Heart left ventricle (tissue), 16 donors: ENCODE measurements around the gene NTHL1. TPM values are rescaled to one million over a fixed set of nuclear protein-coding genes. Genes with fewer than 3 reads are reported as not detected.

Experiments used
- ATAC-seq, 4 donors: fragments of 200-7000 bp; cut with Tn5 transposase; one replicate each; pipeline ENCODE4 v1.9.1; 2020 to 2022; ENCODE audit warnings: moderate library complexity in 4 of 4, mild to moderate bottlenecking in 3 of 4, moderate number of reproducible peaks in 1 of 4
- DNase-seq, 5 donors: peaks; one replicate each; pipeline ENCODE4 v3.0.0-alpha.2; 2020
- H3K27ac ChIP-seq, 12 donors: fragments of 200-600 bp; sonication (generic) in 4 of 12; one replicate each; pipeline versions ENCODE4 v1.5.0 to v1.8.0; 2016 to 2022; ENCODE audit warnings: mild to moderate bottlenecking in 2 of 12
- H3K27me3 ChIP-seq, 9 donors: fragments of 200-600 bp; sonication (generic) in 2 of 9; one replicate each; pipeline versions ENCODE4 v1.5.1 to v1.8.0; 2016 to 2022; ENCODE audit warnings: mild to moderate bottlenecking in 3 of 9
- H3K36me3 ChIP-seq, 9 donors: fragments of 200-600 bp; sonication (generic) in 2 of 9; one replicate each; pipeline versions ENCODE4 v1.5.0 to v1.8.0; 2018 to 2022; ENCODE audit warnings: mild to moderate bottlenecking in 2 of 9
- H3K4me1 ChIP-seq, 12 donors: fragments of 200-600 bp; sonication (generic) in 4 of 12; one replicate each; pipeline versions ENCODE4 v1.5.0 to v1.8.0; 2016 to 2022; ENCODE audit warnings: mild to moderate bottlenecking in 3 of 12
- H3K4me3 ChIP-seq, 12 donors: fragments of 200-600 bp; sonication (generic) in 4 of 12; one replicate each; pipeline versions ENCODE4 v1.5.0 to v1.8.0; 2017 to 2022; ENCODE audit warnings: mild to moderate bottlenecking in 9 of 12, moderate library complexity in 4 of 12
- H3K9me3 ChIP-seq, 12 donors: fragments of 200-600 bp; sonication (generic) in 4 of 12; one replicate each; pipeline versions ENCODE4 v1.5.0 to v1.8.0; 2016 to 2022; ENCODE audit warnings: mild to moderate bottlenecking in 1 of 12
- CTCF ChIP-seq, 12 donors: fragments of 200-600 bp; sonication (generic) in 4 of 12; IDR thresholded peaks; one replicate each; pipeline versions ENCODE4 v1.5.0 to v1.8.0; 2018 to 2022; ENCODE audit warnings: antibody characterized with exemption in 12 of 12, mild to moderate bottlenecking in 5 of 12
- POLR2A ChIP-seq, 2 donors: fragments of 450-650 bp; IDR thresholded peaks; one replicate each; pipeline ENCODE4 v1.6.1; 2017; ENCODE audit warnings: antibody characterized with exemption in 2 of 2, mild to moderate bottlenecking in 2 of 2, moderate library complexity in 2 of 2
- WGBS, 4 donors: extraction: QIAGEN DNeasy Blood & Tissue Kit in 2 of 4; methylation state at CpG; one replicate each; pipeline versions ENCODE4 v1.1.5 to v1.1.7; 2013 to 2018; 5-methylcytosine and 5-hydroxymethylcytosine counted together
- intact Hi-C, 10 donors: fragments of 100-400 bp; cut with DNase I; formaldehyde crosslinking; loops; one replicate each; pipeline versions ENCODE4 v1.11.1 to v1.14.2; 2022
- polyA plus RNA-seq, 2 donors: library from polyadenylated mRNA; stranded (reverse); fragments of 200-250 nt; gene quantifications; one replicate each; pipeline ENCODE4 v1.2.3, GENCODE V29; 2013
- total RNA-seq, 9 donors: library from RNA; depleted of rRNA in 2 of 9; stranded (reverse); fragments of >200 nt in 2 of 9; fragmentation: NEBNext Ultra II Directional in 3 of 9; extraction: Animal tissue kit (Norgen Biotek cat#: 25700) in 3 of 9; gene quantifications; one replicate each; pipeline versions ENCODE4 v1.1.0 to v1.2.4, GENCODE V29; 2016 to 2023
- donor health status: ischemic (EF 13 %, LVEDD 7.1; RV severe dilation, severe dysfunction).
- donor health status: healthy with polysubstance abuse.
- donor health status: DM: no; HTN: yes; CAD: no.
- donor health status: DM: no; HTN: no; CAD: no.
- donor health status: ischemic (EF 25% LVEDD 6.9; RV normal size, moderate dysfunction).
- donor health status: ischemic (EF 25% LVEDD 5.7; RV mildly dilated, moderate dysfunction).
- donor health status: healthy.
- donor health status: DM: yes; HTN: yes; CAD: no.
- donor health status: ischemic (EF 35%, LVEDD 5.7; RV mildly dilated, moderate dysfunction).
- donor health status: nonischemic (EF 11% LVEDD 7.7; RV severe dilation, severe dysfunction).
- donor health status: DM: yes; HTN: yes; CAD: no.
- donor health status: PGD.
- donor health status: ischemic (EF 29% LVEDD 5.4; RV normal size, mild dysfunction).
- donor health status: nonischemic (EF 23%, LVEDD 6.1; RV moderate dilation, normal function).

The NTHL1 gene
- total and polyA plus RNA-seq, 11 donors: 9.0 to 32.3 (median 12.2) TPM

GRCh38 chr16:2043667-2044451, 3.8 kb downstream of the NTHL1 start:
- intact Hi-C loops: no loop called here
- 43 to 60% (median 49%) methylated on average over 17 to 26 of the region's 26 CpGs for WGBS, 4 donors
- Histone ChIP-seq H3K36me3 (peaks cover 0 to 9% (median 2%) of the 10 kb centered on the region in 9 donors), H3K4me3 (peak overlapping the region in 7 of 12 donors; percentile 1 to 24 (median 12)), H3K9me3 (no peaks in the 10 kb centered on the region), H3K27ac (peak overlapping the region in 11 of 12 donors; percentile 42 to 92 (median 71)), H3K27me3 (no peaks in the 10 kb centered on the region), H3K4me1 (peaks cover 18 to 94% (median 78%) of the 10 kb centered on the region in 12 donors)
- ATAC-seq (peak in 2 of 4 donors; percentile 2 to 10), DNase-seq (peak in 3 of 5 donors; percentile 78 to 82 (median 81))
- TF ChIP-seq CTCF (IDR thresholded peaks at IDR 0.05) (no peak), POLR2A (IDR thresholded peaks at IDR 0.05) (no peak)

- Histone ChIP-seq H3K27ac (peak overlapping the region in 11 of 12 donors; percentile 37 to 92 (median 72)), H3K9me3 (no peaks in the 10 kb centered on the region), H3K36me3 (peaks cover 0 to 14% (median 4%) of the 10 kb centered on the region in 9 donors), H3K4me1 (peaks cover 14 to 94% (median 78%) of the 10 kb centered on the region in 12 donors), H3K27me3 (no peaks in the 10 kb centered on the region), H3K4me3 (peak overlapping the region in 4 of 12 donors; percentile 1 to 24 (median 12))
- no peak for TF ChIP-seq POLR2A (IDR thresholded peaks at IDR 0.05)
- no peak for TF ChIP-seq CTCF (IDR thresholded peaks at IDR 0.05)
- DNase-seq (no peak), ATAC-seq (no peak)
- 67 to 78% (median 73%) methylated on average over 7 to 11 of the region's 11 CpGs for WGBS, 4 donors
- intact Hi-C loops: no loop called here
These were observed 4.5 kb downstream of the NTHL1 start for GRCh38 chr16:2042986-2043666.

- Histone ChIP-seq H3K9me3 (no peaks in the 10 kb centered on the region), H3K36me3 (peaks cover 0 to 20% (median 8%) of the 10 kb centered on the region in 9 donors), H3K4me1 (peaks cover 15 to 99% (median 82%) of the 10 kb centered on the region in 12 donors), H3K27me3 (no peaks in the 10 kb centered on the region), H3K27ac (peak overlapping the region in 10 of 12 donors; percentile 50 to 97 (median 93)), H3K4me3 (peak overlapping the region in 1 of 12 donors; percentile 6)
- intact Hi-C loops: no loop called here
- TF ChIP-seq CTCF (IDR thresholded peaks at IDR 0.05) (no peak), POLR2A (IDR thresholded peaks at IDR 0.05) (no peak)
- WGBS, 4 donors: 36 to 42% (median 38%) methylated on average over 8 to 22 of the region's 22 CpGs
- DNase-seq (peak in 4 of 5 donors; percentile 75 to 88 (median 85)), ATAC-seq (peak; percentile 55 to 69 (median 62))
These were observed 5.3 kb downstream of the NTHL1 start for GRCh38 chr16:2042171-2042985.
